ENCODE data around the gene PRPF6.
"Not testable (repeated sequence)": the region's sequence is repeated elsewhere in the genome, so short reads cannot be mapped to it uniquely, and the experiment has no call there.

PRPF6 gene

GRCh38 chr20:63974402-63975200 is 6.3 kb upstream of the PRPF6 start:
- no peak for FAIRE-seq

DNA sequence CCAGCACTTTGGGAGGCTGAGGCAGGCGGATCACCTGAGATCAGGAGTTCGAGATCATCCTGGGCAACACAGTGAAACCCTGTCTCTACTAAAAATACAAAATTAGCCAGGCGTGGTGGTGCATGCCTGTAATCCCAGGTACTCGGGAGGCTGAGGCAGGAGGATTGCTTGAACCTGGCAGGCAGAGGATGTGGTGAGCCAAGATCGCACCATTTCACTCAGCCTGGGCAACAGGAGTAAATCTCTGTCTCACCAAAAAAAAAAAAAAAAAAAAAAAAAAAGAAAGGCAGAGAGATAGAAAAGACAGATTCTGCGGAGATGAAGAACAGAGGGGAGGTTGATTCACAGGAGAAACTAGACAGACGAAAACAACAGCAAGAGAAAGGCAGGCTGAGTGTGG is 4.4 kb upstream of the PRPF6 start:
- FAIRE-seq: not testable (repeated sequence)

- FAIRE-seq: no peak
Observed at GRCh38 chr20:63976980-63977738, 3.8 kb upstream of the PRPF6 start.

- FAIRE-seq: no peak
Observed at GRCh38 chr20:63977739-63978276, 3.1 kb upstream of the PRPF6 start.

GRCh38 chr20:63978319-63979228 is 2.4 kb upstream of the PRPF6 start:
- no peak for FAIRE-seq

DNA sequence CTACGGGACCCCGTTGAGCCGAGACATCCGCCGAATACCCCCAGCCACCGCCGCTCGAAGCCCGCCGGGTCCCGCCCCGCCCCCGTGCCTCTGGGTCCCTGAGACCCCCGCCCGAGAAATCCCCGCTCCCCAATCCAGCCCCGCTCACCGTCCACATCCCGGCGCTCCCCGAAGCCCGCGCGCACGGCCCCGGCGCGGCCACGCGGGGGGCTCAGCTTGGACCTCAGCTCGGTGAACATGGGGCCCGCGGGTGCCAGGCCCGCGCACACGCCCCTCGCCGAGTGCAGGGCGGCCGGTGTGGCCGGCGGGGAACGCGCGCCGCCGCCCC is 1.7 kb upstream of the PRPF6 start:
- no peak for FAIRE-seq

DNA sequence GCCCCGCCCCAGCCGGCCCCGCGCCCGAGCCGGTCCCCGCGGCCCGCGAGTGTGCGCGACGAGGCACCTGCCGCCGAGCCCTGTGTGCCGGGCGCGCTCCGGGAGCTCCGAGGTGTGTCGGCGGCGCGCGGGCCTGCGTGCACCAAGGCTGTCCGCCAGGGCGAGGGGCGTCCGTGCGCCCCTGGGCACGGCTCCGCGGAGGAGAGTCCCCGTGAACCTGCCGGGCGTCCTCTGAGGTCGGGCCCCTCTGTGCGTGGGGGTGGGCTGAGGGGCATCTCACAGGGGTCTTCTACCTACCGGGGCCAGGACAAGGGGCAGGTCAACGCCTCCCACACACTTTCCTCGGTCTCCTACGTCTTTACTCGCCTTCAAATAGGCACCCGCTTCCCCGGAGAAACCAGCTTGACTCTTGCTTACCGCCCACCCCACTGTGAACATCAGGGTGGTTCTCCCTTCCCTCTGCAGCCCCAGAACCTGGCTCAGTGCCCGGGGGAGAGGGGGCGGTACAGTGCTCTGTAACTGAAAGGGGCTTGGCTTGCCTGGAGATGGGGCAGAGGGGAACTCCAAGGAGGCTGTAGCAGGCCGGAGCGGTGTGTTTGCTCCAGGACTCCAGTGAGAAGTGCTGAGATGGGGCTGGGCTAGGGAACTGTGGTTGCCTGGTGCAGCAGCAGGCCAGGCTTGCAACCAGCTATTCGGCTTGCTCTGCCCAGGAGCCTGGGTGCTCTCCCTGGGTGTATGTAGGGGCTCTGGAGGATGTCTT is 1.2 kb upstream of the PRPF6 start, which contains the start of gene SAMD10:
Gene SAMD10, minus strand, starts transcription at position 86 of the 760 bp plus-strand sequence. CDS start 175 bp downstream, outside the sequence.
- no peak for FAIRE-seq

- no peak for FAIRE-seq
Observed at GRCh38 chr20:63980317-63980805, 571 bp upstream of the PRPF6 start.

DNA sequence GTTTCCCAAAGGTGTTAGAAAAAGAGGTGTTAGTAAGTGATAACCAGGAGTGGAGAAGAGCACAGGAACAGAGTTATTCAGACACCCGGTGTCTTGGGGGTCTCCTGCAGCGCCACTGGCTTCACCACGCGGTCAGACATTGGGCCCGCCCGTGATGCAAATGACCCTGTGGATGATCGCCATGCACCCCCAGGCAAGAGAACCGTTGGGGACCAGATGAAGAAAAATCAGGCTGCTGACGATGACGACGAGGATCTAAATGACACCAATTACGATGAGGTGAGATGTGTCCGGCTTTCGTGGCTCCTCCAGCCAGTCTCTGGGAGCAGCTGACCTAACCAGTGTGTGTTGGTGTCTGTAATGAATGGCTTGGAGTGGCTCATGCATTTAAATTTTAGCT is 2.0 kb downstream of the PRPF6 start:
- no peak for FAIRE-seq

DNA sequence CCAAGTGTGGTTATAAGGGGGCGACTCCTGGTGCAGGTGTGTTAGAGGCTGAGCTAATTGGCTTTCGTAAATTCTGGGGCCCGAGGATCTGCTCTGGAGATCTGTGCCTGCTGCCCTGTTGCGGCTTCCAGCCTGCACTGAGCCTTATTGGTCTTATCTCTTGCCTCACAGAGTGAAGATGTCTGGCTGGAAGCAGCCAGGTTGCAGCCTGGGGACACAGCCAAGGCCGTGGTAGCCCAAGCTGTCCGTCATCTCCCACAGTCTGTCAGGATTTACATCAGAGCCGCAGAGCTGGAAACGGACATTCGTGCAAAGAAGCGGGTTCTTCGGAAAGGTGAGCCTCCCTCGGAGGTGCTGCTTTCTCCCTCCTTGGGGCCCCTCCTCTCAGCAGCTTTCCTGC is 20.0 kb downstream of the PRPF6 start:
- no peak for FAIRE-seq

GRCh38 chr20:64001607-64002011 is 20.7 kb downstream of the PRPF6 start:
- FAIRE-seq: no peak

DNA sequence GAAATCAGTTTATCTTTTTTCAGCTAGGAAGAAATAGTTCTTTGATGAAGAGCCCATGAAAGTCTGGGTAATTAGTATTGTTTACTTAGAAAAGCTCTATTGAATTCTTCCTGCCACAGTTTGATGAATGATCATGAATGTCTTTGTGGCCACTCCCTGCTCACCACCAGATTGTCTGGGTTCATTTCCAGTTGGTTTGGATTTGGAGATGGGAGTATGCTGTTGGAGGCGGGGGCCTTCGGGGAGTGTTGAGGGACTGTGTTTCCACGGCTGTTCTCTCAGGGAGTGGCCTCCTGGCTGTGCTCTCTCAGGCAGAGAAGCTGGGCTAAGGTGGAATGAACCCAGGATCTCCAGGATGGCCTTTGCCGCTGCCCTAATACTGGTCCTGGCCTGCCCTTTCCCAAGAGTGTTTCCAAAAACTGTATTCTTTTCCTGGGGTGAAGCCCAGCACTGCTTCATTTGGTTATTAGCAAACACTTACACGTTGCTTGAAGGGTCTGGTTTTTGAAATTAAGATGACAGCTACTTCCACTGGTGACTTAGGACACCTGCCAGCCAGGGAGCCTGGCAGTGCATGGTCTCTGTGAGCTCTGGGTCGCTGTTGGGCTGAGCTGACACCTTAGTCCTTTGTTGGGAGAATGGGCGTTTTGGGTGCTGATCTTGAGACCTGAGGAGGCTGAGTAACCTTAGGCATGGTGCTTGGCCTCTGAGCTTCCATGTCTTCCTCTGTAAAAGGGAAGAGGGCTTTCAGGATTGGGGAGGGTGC is 23.2 kb downstream of the PRPF6 start:
- no peak for FAIRE-seq

DNA sequence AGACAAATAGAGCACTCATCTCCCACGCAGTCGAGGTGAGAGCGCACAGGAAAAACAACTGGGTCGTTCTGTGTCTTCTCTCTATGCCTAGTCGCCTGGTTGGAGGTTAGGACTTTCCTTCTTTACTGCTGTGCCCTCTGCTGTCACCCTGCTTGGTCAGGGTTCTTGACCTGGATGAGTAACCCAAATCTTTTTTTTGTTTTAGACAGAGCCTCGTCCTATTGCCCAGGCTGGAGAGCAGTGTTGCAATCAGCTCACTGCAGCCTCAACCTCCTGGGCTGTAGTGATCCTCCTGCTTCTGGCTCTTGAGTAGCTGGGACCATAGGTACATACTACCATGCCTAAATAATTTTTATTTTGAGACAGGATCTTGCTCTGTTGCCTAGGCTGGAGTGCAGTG is 24.5 kb downstream of the PRPF6 start:
- no peak for FAIRE-seq

DNA sequence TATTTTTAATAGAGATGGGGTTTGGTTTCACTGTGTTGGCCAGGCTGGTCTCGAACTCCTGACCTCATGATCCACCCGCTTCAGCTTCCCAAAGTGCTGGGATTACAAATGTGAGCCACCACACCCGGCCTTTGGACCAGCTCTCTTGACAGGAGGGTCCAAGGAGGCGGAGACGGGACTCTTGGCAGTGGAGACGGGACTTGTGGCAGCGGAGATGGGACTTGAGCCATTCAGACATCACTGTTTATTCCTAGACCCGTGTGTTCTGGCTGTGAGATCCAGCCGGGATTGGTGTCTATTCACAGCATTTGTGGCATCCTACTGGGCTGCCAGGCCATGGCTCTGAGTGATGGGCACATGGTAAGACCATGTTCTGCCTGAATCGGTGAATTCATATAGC is 25.6 kb downstream of the PRPF6 start:
- FAIRE-seq: no peak

DNA sequence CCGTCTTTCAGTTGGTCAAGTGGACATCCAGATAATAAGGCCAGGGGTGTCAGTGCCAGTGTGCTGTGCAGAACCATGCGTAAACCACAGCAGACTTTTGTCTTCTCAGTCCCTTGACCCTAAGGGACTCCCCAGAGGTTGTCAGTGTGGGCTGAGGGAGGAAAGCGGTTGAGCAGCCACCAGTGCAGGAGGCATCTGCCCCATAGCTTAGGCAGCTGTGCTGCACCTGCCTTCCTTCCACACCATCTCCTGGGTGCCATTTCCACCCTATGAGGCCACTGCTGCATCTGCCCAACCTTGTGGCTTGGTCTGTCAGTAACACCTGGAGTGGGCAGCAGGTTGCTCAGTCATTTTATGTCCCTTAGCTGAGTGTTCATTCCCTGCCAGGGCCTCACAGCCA is 26.0 kb downstream of the PRPF6 start:
- FAIRE-seq: no peak

DNA sequence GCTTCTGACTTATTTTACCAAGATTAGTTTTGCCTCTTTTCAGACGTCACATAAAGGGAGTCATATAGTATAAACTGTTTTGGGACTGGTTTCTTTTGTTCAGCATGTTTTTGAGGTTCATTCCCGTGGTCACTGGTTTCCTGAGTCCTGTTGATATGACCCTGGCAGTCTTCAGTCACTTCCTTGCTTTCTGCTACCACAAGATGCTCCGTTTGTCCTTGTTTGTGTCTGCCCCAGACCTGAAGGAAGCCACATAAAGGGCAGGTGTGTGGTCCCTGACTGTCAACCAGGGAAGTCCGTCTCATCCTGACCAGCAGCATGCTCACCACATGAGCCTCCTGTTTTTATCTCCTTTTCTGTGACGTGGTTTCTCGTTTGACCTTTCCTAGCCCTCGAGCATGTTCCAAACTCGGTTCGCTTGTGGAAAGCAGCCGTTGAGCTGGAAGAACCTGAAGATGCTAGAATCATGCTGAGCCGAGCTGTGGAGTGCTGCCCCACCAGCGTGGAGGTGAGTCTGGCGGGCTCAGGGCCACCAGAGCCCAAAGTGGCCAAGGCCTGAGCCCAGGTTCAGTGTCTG is 29.0 kb downstream of the PRPF6 start:
- no peak for FAIRE-seq

DNA sequence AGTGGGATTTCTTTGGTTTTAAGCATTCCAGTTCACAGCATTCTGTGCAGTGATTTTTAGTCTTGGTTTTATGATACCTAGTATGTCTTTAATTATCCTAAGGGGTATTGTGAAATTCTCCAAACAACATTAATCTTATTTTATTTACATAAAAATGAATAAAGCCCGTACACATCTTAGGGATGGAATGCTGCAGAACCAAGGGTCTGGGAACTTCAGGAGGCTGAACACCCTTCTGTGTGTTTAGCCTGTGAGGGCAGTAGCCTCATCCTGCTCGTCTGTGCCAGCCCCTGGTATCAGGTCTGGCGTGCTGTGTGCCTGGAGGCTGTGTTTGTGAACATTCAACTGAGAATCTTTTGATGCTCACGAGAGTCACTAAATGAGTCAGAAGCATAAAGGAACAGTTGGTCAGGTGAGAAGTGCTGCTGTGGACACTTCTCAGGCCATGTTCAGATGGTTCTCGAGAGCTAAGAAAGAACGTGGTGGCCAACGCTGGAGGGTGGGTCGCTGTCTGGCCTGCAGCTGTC is 29.8 kb downstream of the PRPF6 start:
- FAIRE-seq: no peak

DNA sequence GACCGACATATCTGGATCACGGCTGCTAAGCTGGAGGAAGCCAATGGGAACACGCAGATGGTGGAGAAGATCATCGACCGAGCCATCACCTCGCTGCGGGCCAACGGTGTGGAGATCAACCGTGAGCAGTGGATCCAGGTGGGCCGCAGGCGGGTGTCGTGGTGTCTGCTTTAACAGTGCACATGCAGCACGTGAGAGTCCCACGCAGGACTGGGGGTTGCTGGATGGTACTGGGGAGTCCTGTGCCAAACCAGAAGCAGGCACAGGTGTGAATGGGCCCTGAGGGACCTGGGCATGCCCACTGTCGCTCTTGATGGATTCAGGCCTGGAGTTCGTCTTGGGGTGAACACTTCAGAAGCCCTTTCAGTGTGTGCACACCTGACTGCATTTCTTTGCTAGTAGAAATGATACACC is 30.4 kb downstream of the PRPF6 start:
- FAIRE-seq: no peak

GRCh38 chr20:64012385-64013154 is 31.6 kb downstream of the PRPF6 start:
- FAIRE-seq: not testable (repeated sequence)

DNA sequence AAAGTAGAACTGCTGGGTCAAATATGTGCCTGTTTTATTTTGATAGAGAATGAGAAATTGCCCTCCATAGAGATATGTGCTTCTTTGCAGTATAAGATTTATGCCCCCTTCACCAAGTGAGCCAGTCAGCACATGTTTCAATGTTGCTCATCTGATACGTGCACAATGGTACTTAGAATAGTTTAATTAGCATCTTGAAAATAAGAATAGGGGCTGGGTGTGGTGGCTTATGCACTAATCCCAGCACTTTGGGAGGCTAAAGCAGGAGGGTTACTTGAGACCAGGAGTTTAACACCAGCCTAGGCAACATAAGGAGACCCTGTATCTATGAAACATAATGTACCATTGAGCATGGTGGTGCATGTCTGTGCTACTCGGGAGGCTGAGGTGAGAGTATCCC is 34.7 kb downstream of the PRPF6 start:
- FAIRE-seq: no peak

Measured in G401.6 (cell line).